CD4-positive, alpha-beta memory T cell (primary cell): ENCODE data around the gene ZC2HC1C. TPM values are rescaled to one million over a fixed set of nuclear protein-coding genes. Genes with fewer than 3 reads are reported as not detected.

Source experiments
- CTCF ChIA-PET: fragments of 350-600 bp; sonication (Branson Sonifier 250); formaldehyde crosslinking; loops from one replicate; lab custom pipeline; 2021; ENCODE audit warnings: inconsistent platforms; ENCODE audit not compliant: partially characterized antibody; lab: Charles Lee
- POLR2A ChIA-PET: fragments of 350-600 bp; sonication (Branson Sonifier 250); formaldehyde crosslinking; loops from one replicate; lab custom pipeline; 2021; ENCODE audit not compliant: partially characterized antibody; lab: Charles Lee
- DNase-seq, 5 donors: peaks; one replicate each; pipeline versions ENCODE4 v3.0.0 to v3.0.0-alpha.2; 2020 to 2022; ENCODE audit warnings: mixed read lengths in 1 of 5
- H3K27ac ChIP-seq: one replicate; pipeline ENCODE4 v1.7.0; 2013; ENCODE audit warnings: low read depth, low read length
- H3K27me3 ChIP-seq: 2 replicates; pipeline ENCODE4 v1.7.0; 2013; ENCODE audit warnings: mild to moderate bottlenecking, low read length, moderate library complexity; ENCODE audit not compliant: insufficient read depth
- H3K36me3 ChIP-seq: 2 replicates; pipeline ENCODE4 v1.7.0; 2013; ENCODE audit warnings: mild to moderate bottlenecking, low read length, moderate library complexity; ENCODE audit not compliant: insufficient read depth
- H3K4me1 ChIP-seq: 2 replicates; pipeline ENCODE4 v1.7.0; 2013; ENCODE audit warnings: mild to moderate bottlenecking, low read length, moderate library complexity; ENCODE audit not compliant: insufficient read depth
- H3K4me3 ChIP-seq, 2 donors: one replicate each; pipeline ENCODE4 v1.7.0; 2013; ENCODE audit warnings: low read length in 2 of 2, mild to moderate bottlenecking in 1 of 2
- H3K9me3 ChIP-seq, 2 donors: one replicate each; pipeline ENCODE4 v1.7.0; 2013; ENCODE audit warnings: low read length in 2 of 2, control low read depth in 1 of 2; ENCODE audit not compliant: control insufficient read depth in 1 of 2
- H3K27ac Mint-ChIP-seq, 7 donors: one replicate each; pipeline ENCODE4 v1.8.0; 2020 to 2021; ENCODE audit warnings: mixed read lengths in 7 of 7, mild to moderate bottlenecking in 6 of 7, inconsistent platforms in 3 of 7, moderate library complexity in 3 of 7
- H3K27me3 Mint-ChIP-seq, 2 donors: one replicate each; pipeline ENCODE4 v1.8.0; 2020 to 2021; ENCODE audit warnings: mixed read lengths in 2 of 2
- H3K36me3 Mint-ChIP-seq, 2 donors: one replicate each; pipeline ENCODE4 v1.8.0; 2020 to 2021; ENCODE audit warnings: mixed read lengths in 2 of 2, inconsistent platforms in 1 of 2, mild to moderate bottlenecking in 1 of 2
- H3K4me1 Mint-ChIP-seq, 4 donors: one replicate each; pipeline ENCODE4 v1.8.0; 2020 to 2021; ENCODE audit warnings: mixed read lengths in 4 of 4, mild to moderate bottlenecking in 1 of 4
- H3K4me3 Mint-ChIP-seq, 8 donors: one replicate each; pipeline ENCODE4 v1.8.0; 2020 to 2021; ENCODE audit warnings: mixed read lengths in 8 of 8, mild to moderate bottlenecking in 7 of 8, moderate library complexity in 6 of 8, inconsistent platforms in 3 of 8
- H3K9me3 Mint-ChIP-seq, 8 donors: one replicate each; pipeline ENCODE4 v1.8.0; 2020 to 2021; ENCODE audit warnings: mixed read lengths in 8 of 8, mild to moderate bottlenecking in 5 of 8, inconsistent platforms in 3 of 8, moderate library complexity in 1 of 8
- intact Hi-C: fragments of 100-400 bp; cut with micrococcal nuclease; formaldehyde crosslinking; loops from one replicate; pipeline ENCODE4 v1.15.1; 2023
- polyA plus RNA-seq, 2 donors: library from polyadenylated mRNA; unstranded; fragments of 300-500 nt; fragmentation: Illumina TruSeq; gene quantifications; one replicate each; pipeline ENCODE4 v1.2.3, GENCODE V29; 2021
- total RNA-seq, 2 experiments: library from RNA; stranded (reverse); gene quantifications; one replicate each; pipeline ENCODE4 v1.2.3, GENCODE V29; 2021

Gene ZC2HC1C
- total and polyA plus RNA-seq, 4 experiments from 2014 or later: 0.76 to 3.6 (median 1.2) TPM

GRCh38 chr14:75119056-75119455 lies 49.6 kb downstream of the ZC2HC1C start:
- CTCF ChIA-PET: no interaction called here
- H3K27ac ChIP-seq: no peak overlapping the region
- intact Hi-C loops: no loop called here

GRCh38 chr14:75120541-75121291 lies 51.3 kb downstream of the ZC2HC1C start:
- Mint-ChIP-seq H3K27me3 (no peaks in the 10 kb centered on the region), H3K4me1 (peaks cover 18 to 32% (median 21%) of the 10 kb centered on the region in 4 donors), H3K27ac (peak overlapping the region in 3 of 7 donors; percentile 4 to 48 (median 32)), H3K36me3 (peaks cover 31 to 52% of the 10 kb centered on the region in 2 donors), H3K9me3 (no peaks in the 10 kb centered on the region), H3K4me3 (no peak overlapping the region)
- Histone ChIP-seq H3K4me1 (peaks cover 24% of the 10 kb centered on the region), H3K27me3 (no peaks in the 10 kb centered on the region), H3K27ac (no peak overlapping the region), H3K9me3 (no peaks in the 10 kb centered on the region), H3K4me3 (no peak overlapping the region), H3K36me3 (peaks cover 20% of the 10 kb centered on the region)
- POLR2A ChIA-PET: no interaction called here
- intact Hi-C loops: no loop called here
- DNase-seq: no peak
- CTCF ChIA-PET: no interaction called here

More at GRCh38 chr14:75119056-75119455, 49.6 kb downstream of the ZC2HC1C start:
- no peaks in the 10 kb centered on the region for H3K9me3 ChIP-seq
- peaks cover 12% of the 10 kb centered on the region for H3K4me1 ChIP-seq
- Mint-ChIP-seq H3K27ac (no peak overlapping the region), H3K4me1 (peaks cover 8 to 21% (median 15%) of the 10 kb centered on the region in 4 donors), H3K4me3 (no peak overlapping the region), H3K36me3 (peaks cover 35 to 62% of the 10 kb centered on the region in 2 donors), H3K27me3 (no peaks in the 10 kb centered on the region), H3K9me3 (no peaks in the 10 kb centered on the region)
- H3K27me3 ChIP-seq: no peaks in the 10 kb centered on the region
- peaks cover 27% of the 10 kb centered on the region for H3K36me3 ChIP-seq
- POLR2A ChIA-PET: no interaction called here
- no peak for DNase-seq
- H3K4me3 ChIP-seq: no peak overlapping the region

- ChIA-PET POLR2A (interaction anchor here (0.5 kb wide), 1 partner anchor 363 kb away, joined by 3 read pairs; no protein-coding TSS in a partner anchor), CTCF (interaction anchor here (1.4 kb wide), 1 partner anchor 367 kb away, joined by 3 read pairs; no protein-coding TSS in a partner anchor)
- peaks cover 31 to 51% of the 10 kb centered on the region in 2 donors for H3K36me3 Mint-ChIP-seq
- Histone ChIP-seq H3K4me3 (no peak overlapping the region), H3K9me3 (no peaks in the 10 kb centered on the region), H3K36me3 (peaks cover 20% of the 10 kb centered on the region), H3K27me3 (no peaks in the 10 kb centered on the region), H3K4me1 (peaks cover 29% of the 10 kb centered on the region), H3K27ac (no peak overlapping the region)
- intact Hi-C loops: no loop called here
- H3K4me1 Mint-ChIP-seq: peaks cover 24 to 40% (median 27%) of the 10 kb centered on the region in 4 donors
- no peak for DNase-seq
- no peaks in the 10 kb centered on the region for H3K27me3 Mint-ChIP-seq
- H3K9me3 Mint-ChIP-seq: no peaks in the 10 kb centered on the region
- H3K4me3 Mint-ChIP-seq: no peak overlapping the region
- peak overlapping the region in 1 of 7 donors; percentile 2 for H3K27ac Mint-ChIP-seq
These were observed 52.1 kb downstream of the ZC2HC1C start for GRCh38 chr14:75121552-75121951.

- H3K27ac ChIP-seq: peak overlapping the region; percentile 24
- peak overlapping the region; percentile 32 to 95 (median 84) for H3K27ac Mint-ChIP-seq
- H3K4me3 Mint-ChIP-seq: peak overlapping the region in 6 of 8 donors; percentile 0 to 54 (median 18)
- no peak overlapping the region for H3K4me3 ChIP-seq
- no peaks in the 10 kb centered on the region for H3K9me3 ChIP-seq
- peaks cover 7% of the 10 kb centered on the region for H3K36me3 ChIP-seq
- H3K4me1 Mint-ChIP-seq: peaks cover 28 to 60% (median 39%) of the 10 kb centered on the region in 4 donors
- peaks cover 42% of the 10 kb centered on the region for H3K4me1 ChIP-seq
- H3K27me3 Mint-ChIP-seq: no peaks in the 10 kb centered on the region
- CTCF ChIA-PET: interaction anchor here (0.7 to 10.5 kb wide), 4 partner anchors 176 to 263 kb away, joined by 3 to 273 read pairs (median 3); no protein-coding TSS in a partner anchor
- intact Hi-C loops: no loop called here
- H3K27me3 ChIP-seq: no peaks in the 10 kb centered on the region
- peaks cover 16 to 37% of the 10 kb centered on the region in 2 donors for H3K36me3 Mint-ChIP-seq
- POLR2A ChIA-PET: interaction anchor here (0.8 to 1.2 kb wide), 2 partner anchors 53 to 135 kb away, joined by 3 to 7 read pairs; no protein-coding TSS in a partner anchor
- DNase-seq: peak in 1 of 5 donors; percentile 66
- H3K9me3 Mint-ChIP-seq: no peaks in the 10 kb centered on the region
These were observed 54.5 kb downstream of the ZC2HC1C start for GRCh38 chr14:75123991-75124390.

GRCh38 chr14:75125617-75126016 lies 56.2 kb downstream of the ZC2HC1C start:
- Mint-ChIP-seq H3K4me1 (peaks cover 29 to 60% (median 39%) of the 10 kb centered on the region in 4 donors), H3K27ac (peak overlapping the region; percentile 95 to 99 (median 99)), H3K36me3 (peaks cover 8 to 24% of the 10 kb centered on the region in 2 donors), H3K4me3 (peak overlapping the region; percentile 88 to 97 (median 96)), H3K27me3 (no peaks in the 10 kb centered on the region), H3K9me3 (no peaks in the 10 kb centered on the region)
- CTCF ChIA-PET: interaction anchor here (0.7 to 10.5 kb wide), 5 partner anchors 9 to 174 kb away, joined by 3 to 273 read pairs (median 4); no protein-coding TSS in a partner anchor
- POLR2A ChIA-PET: interaction anchor here (0.7 to 2.7 kb wide), 11 partner anchors 51 to 535 kb away, joined by 4 to 18 read pairs (median 7); partner anchors contain the start of genes ACYP1, EIF2B2, ERG28 and TMED10
- no peaks in the 10 kb centered on the region for H3K36me3 ChIP-seq
- DNase-seq: no peak
- peak overlapping the region in 1 of 2 donors; percentile 99 for H3K4me3 ChIP-seq
- peak overlapping the region; percentile 94 for H3K27ac ChIP-seq
- no peaks in the 10 kb centered on the region for H3K9me3 ChIP-seq
- no peaks in the 10 kb centered on the region for H3K27me3 ChIP-seq
- peaks cover 42% of the 10 kb centered on the region for H3K4me1 ChIP-seq
- intact Hi-C loops: loop anchor here (5.0 kb wide), 4 partner anchors 122 to 537 kb away; partner anchors contain the start of genes EIF2B2, ERG28 and TTLL5

- Mint-ChIP-seq H3K27me3 (no peaks in the 10 kb centered on the region), H3K27ac (peak overlapping the region; percentile 95 to 99 (median 99)), H3K9me3 (no peaks in the 10 kb centered on the region), H3K4me3 (peak overlapping the region; percentile 88 to 97 (median 96)), H3K36me3 (peaks cover 2 to 24% of the 10 kb centered on the region in 2 donors), H3K4me1 (peaks cover 29 to 55% (median 37%) of the 10 kb centered on the region in 4 donors)
- H3K9me3 ChIP-seq: no peaks in the 10 kb centered on the region
- CTCF ChIA-PET: interaction anchor here (0.7 to 10.5 kb wide), 5 partner anchors 10 to 398 kb away, joined by 3 to 273 read pairs (median 4); no protein-coding TSS in a partner anchor
- H3K36me3 ChIP-seq: no peaks in the 10 kb centered on the region
- peak overlapping the region; percentile 80 to 99 for H3K4me3 ChIP-seq
- no peaks in the 10 kb centered on the region for H3K27me3 ChIP-seq
- peak overlapping the region; percentile 94 for H3K27ac ChIP-seq
- peak in 4 of 5 donors; percentile 23 to 57 (median 36) for DNase-seq
- peaks cover 42% of the 10 kb centered on the region for H3K4me1 ChIP-seq
- POLR2A ChIA-PET: interaction anchor here (0.6 to 2.7 kb wide), 22 partner anchors 51 to 534 kb away, joined by 3 to 18 read pairs (median 6); partner anchors contain the start of genes ACYP1, EIF2B2, ERG28 and TMED10
- intact Hi-C loops: loop anchor here (5.0 kb wide), 4 partner anchors 121 to 536 kb away; partner anchors contain the start of genes EIF2B2, ERG28 and TTLL5
These were observed 56.7 kb downstream of the ZC2HC1C start for GRCh38 chr14:75126121-75126544.
